ENCODE results near the gene ASB5.
"Not testable (repeated sequence)": the region's sequence is repeated elsewhere in the genome, so short reads cannot be mapped to it uniquely, and the experiment has no call there.

Gene ASB5

GRCh38 chr4:176268963-176269362 is at the start of gene ASB5:
TSS of gene ASB5 (minus strand) at chr4:176269222. CDS start at chr4:176269108, 114 bp downstream.
- no peak for DNase-seq (ENCODE audit: low read depth in 2 of 2)

- DNase-seq (ENCODE audit: low read depth in 2 of 2) = no peak
Observed at GRCh38 chr4:176313596-176314336, 44.7 kb upstream of the ASB5 start.

GRCh38 chr4:176309772-176310171 is 40.8 kb upstream of the ASB5 start:
- no peak for DNase-seq (ENCODE audit: low read depth in 2 of 2)

GRCh38 chr4:176309046-176309445 is 40.0 kb upstream of the ASB5 start:
- DNase-seq (ENCODE audit: low read depth in 2 of 2) = no peak

GRCh38 chr4:176308441-176308840 is 39.4 kb upstream of the ASB5 start:
- no peak for DNase-seq (ENCODE audit: low read depth in 2 of 2)

- DNase-seq (ENCODE audit: low read depth in 2 of 2) = no peak
Observed at GRCh38 chr4:176307666-176307930, 38.6 kb upstream of the ASB5 start.

GRCh38 chr4:176306837-176307665 is 38.0 kb upstream of the ASB5 start:
- no peak for DNase-seq (ENCODE audit: low read depth in 2 of 2)

GRCh38 chr4:176303938-176304337 is 34.9 kb upstream of the ASB5 start:
- no peak for DNase-seq (ENCODE audit: low read depth in 2 of 2)

- no peak for DNase-seq (ENCODE audit: low read depth in 2 of 2)
Observed at GRCh38 chr4:176302283-176303275, 33.6 kb upstream of the ASB5 start.

- no peak for DNase-seq (ENCODE audit: low read depth in 2 of 2)
Observed at GRCh38 chr4:176300565-176300964, 31.5 kb upstream of the ASB5 start.

GRCh38 chr4:176300036-176300435 is 31.0 kb upstream of the ASB5 start:
- no peak for DNase-seq (ENCODE audit: low read depth in 2 of 2)

- no peak for DNase-seq (ENCODE audit: low read depth in 2 of 2)
Observed at GRCh38 chr4:176298664-176299063, 29.6 kb upstream of the ASB5 start.

GRCh38 chr4:176295907-176296306 is 26.9 kb upstream of the ASB5 start:
- DNase-seq (ENCODE audit: low read depth in 2 of 2) = not testable (repeated sequence)

- DNase-seq (ENCODE audit: low read depth in 2 of 2) = no peak
Observed at GRCh38 chr4:176293660-176294059, 24.6 kb upstream of the ASB5 start.

GRCh38 chr4:176292920-176293319 is 23.9 kb upstream of the ASB5 start:
- DNase-seq (ENCODE audit: low read depth in 2 of 2) = no peak

- DNase-seq (ENCODE audit: low read depth in 2 of 2) = no peak
Observed at GRCh38 chr4:176291748-176292147, 22.7 kb upstream of the ASB5 start.

- DNase-seq (ENCODE audit: low read depth in 2 of 2) = no peak
Observed at GRCh38 chr4:176290520-176290919, 21.5 kb upstream of the ASB5 start.

- DNase-seq (ENCODE audit: low read depth in 2 of 2) = no peak
Observed at GRCh38 chr4:176289561-176289960, 20.5 kb upstream of the ASB5 start.

- no peak for DNase-seq (ENCODE audit: low read depth in 2 of 2)
Observed at GRCh38 chr4:176288020-176288419, 19.0 kb upstream of the ASB5 start.

- DNase-seq (ENCODE audit: low read depth in 2 of 2) = no peak
Observed at GRCh38 chr4:176287546-176287945, 18.5 kb upstream of the ASB5 start.

- DNase-seq (ENCODE audit: low read depth in 2 of 2) = no peak
Observed at GRCh38 chr4:176286728-176287127, 17.7 kb upstream of the ASB5 start.

- not testable (repeated sequence) for DNase-seq (ENCODE audit: low read depth in 2 of 2)
Observed at GRCh38 chr4:176279560-176279959, 10.5 kb upstream of the ASB5 start.

Measured in activated CD8-positive, alpha-beta memory T cell treated with anti-CD3 and anti-CD28 coated beads for 4 hours (primary cell).